WERI-Rb-1 (cell line): ENCODE measurements around the gene PTPRG.

Source experiments
- DNase-seq: peaks from one replicate; pipeline ENCODE4 v3.0.0-alpha.2; 2020
- H3K27ac ChIP-seq: fragments of 250-450 bp; sonication (Bioruptor Pico); 2 replicates; pipeline ENCODE4 v1.5.1; 2020; ENCODE audit warnings: mild to moderate bottlenecking, moderate library complexity
- H3K27me3 ChIP-seq: fragments of 250-450 bp; sonication (Bioruptor Pico); 2 replicates; pipeline ENCODE4 v1.5.1; 2021; ENCODE audit warnings: mild to moderate bottlenecking, low read depth, moderate library complexity; ENCODE audit not compliant: insufficient read depth, severe bottlenecking
- H3K36me3 ChIP-seq: fragments of 250-450 bp; sonication (Bioruptor Pico); 2 replicates; pipeline ENCODE4 v1.5.1; 2020; ENCODE audit warnings: mild to moderate bottlenecking, moderate library complexity
- H3K4me3 ChIP-seq: 2 replicates; pipeline ENCODE4 v1.5.1; 2011; ENCODE audit warnings: low read depth, mild to moderate bottlenecking, control low read depth, low read length
- H3K9me3 ChIP-seq: fragments of 250-450 bp; sonication (Bioruptor Pico); 2 replicates; pipeline ENCODE4 v1.5.1; 2021; ENCODE audit warnings: mild to moderate bottlenecking, moderate library complexity; ENCODE audit not compliant: severe bottlenecking
- CTCF ChIP-seq: IDR thresholded peaks from 2 replicates; pipeline ENCODE4 v1.5.1; 2011; ENCODE audit warnings: low read depth, mild to moderate bottlenecking, control low read depth, inconsistent platforms, low read length

Gene PTPRG

GRCh38 chr3:61808526-61808925 is 247.2 kb downstream of the PTPRG start:
- DNase-seq: no peak
- TF ChIP-seq CTCF: no peak
- no peaks in the 10 kb centered on the region for H3K27me3 ChIP-seq
- no peaks in the 10 kb centered on the region for H3K9me3 ChIP-seq
- H3K4me3 ChIP-seq: peak overlapping the region; percentile 9; the same call in 1 of the 2 replicates
- peak overlapping the region; percentile 71 for H3K27ac ChIP-seq
- no peaks in the 10 kb centered on the region for H3K36me3 ChIP-seq

DNA sequence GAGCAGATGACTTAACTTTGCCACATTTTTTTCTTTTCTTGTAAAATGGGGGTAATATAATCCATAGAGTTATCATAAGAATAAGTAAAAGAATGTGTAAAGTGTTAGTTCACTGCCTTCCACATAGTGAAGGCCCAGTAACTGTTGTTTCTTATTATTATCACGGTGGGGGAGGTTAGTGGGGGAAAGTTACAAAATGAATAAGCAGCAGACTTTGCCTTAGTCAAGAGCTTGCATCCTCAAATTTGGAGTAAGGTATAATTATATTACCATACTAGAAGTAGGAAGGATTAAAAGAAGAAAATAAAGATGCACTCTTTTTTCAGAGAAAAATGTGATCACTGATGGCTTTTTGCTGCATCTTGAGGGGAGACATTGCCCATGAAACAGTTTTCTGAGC is 247.6 kb downstream of the PTPRG start:
- Histone ChIP-seq H3K9me3 (no peaks in the 10 kb centered on the region), H3K27me3 (no peaks in the 10 kb centered on the region), H3K27ac (peak overlapping the region; percentile 71), H3K4me3 (no peak overlapping the region), H3K36me3 (no peaks in the 10 kb centered on the region)
- DNase-seq: no peak
- TF ChIP-seq CTCF: no peak

DNA sequence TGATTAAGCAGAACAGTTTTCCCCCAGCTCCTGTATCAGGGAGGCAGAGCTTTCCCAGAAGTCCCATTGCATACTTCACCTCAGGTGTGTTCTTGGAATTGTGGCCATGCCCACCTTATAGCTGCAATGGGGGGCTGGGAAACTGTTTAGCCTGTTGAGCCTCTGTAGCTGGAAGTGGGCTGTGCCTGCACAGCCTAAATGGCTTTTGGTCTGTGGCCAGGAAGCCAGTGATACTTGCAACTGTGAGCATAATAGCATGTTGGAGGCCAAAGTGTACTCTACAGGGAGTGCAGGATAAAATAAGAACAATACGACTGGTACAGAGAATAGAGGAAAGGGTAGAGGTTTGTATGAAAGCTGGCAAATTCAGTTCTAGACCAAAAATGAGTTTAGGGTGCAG is 248.5 kb downstream of the PTPRG start:
- H3K9me3 ChIP-seq: no peaks in the 10 kb centered on the region
- peak overlapping the region; percentile 71 for H3K27ac ChIP-seq
- no peak for DNase-seq
- no peaks in the 10 kb centered on the region for H3K36me3 ChIP-seq
- no peak for TF ChIP-seq CTCF
- H3K27me3 ChIP-seq: no peaks in the 10 kb centered on the region
- no peak overlapping the region for H3K4me3 ChIP-seq

GRCh38 chr3:61810953-61811497 is 249.7 kb downstream of the PTPRG start:
- H3K36me3 ChIP-seq: no peaks in the 10 kb centered on the region
- TF ChIP-seq CTCF: no peak
- no peaks in the 10 kb centered on the region for H3K27me3 ChIP-seq
- H3K4me3 ChIP-seq: no peak overlapping the region
- no peaks in the 10 kb centered on the region for H3K9me3 ChIP-seq
- no peak for DNase-seq
- no peak overlapping the region for H3K27ac ChIP-seq

DNA sequence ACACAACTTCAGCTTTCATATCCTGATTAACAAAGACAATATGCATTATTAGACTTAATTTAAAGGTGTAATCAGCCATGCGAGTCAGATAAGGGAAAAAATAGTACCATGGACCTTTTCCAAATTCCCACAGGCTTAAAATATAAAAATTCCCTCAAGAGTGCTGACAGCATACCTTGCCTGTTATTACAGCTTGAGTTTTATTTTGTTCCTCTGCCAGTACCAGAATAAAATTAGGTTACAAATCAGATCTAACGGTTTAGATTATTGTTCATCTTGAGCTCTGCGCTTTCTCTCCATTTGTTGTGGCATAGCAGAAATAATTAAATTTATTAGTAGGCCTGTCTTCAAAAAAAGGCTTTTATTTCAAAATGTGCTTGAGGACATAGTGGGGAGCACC is 250.3 kb downstream of the PTPRG start:
- Histone ChIP-seq H3K9me3 (no peaks in the 10 kb centered on the region), H3K27me3 (no peaks in the 10 kb centered on the region), H3K36me3 (no peaks in the 10 kb centered on the region), H3K27ac (no peak overlapping the region), H3K4me3 (no peak overlapping the region)
- DNase-seq: no peak
- no peak for TF ChIP-seq CTCF

- H3K36me3 ChIP-seq: no peaks in the 10 kb centered on the region
- H3K9me3 ChIP-seq: no peaks in the 10 kb centered on the region
Measured at GRCh38 chr3:61812085-61812484, 250.7 kb downstream of the PTPRG start.

More at GRCh38 chr3:61812085-61812484, 250.7 kb downstream of the PTPRG start:
- Histone ChIP-seq H3K4me3 (no peak overlapping the region), H3K27me3 (no peaks in the 10 kb centered on the region), H3K27ac (no peak overlapping the region)
- DNase-seq: no peak
- TF ChIP-seq CTCF: no peak
